SK-N-MC (cell line): ENCODE data around the gene KRT14.

Source experiments
- EZH2 ChIP-seq: fragments of 200-600 bp; sonication (generic); IDR thresholded peaks from one replicate; pipeline ENCODE4 v1.6.1; 2017; ENCODE audit warnings: antibody characterized with exemption
- POLR2AphosphoS5 ChIP-seq: IDR thresholded peaks from 2 replicates; pipeline ENCODE4 v1.6.1; 2012; ENCODE audit warnings: mild to moderate bottlenecking, low read depth, low read length, borderline replicate concordance

DNA sequence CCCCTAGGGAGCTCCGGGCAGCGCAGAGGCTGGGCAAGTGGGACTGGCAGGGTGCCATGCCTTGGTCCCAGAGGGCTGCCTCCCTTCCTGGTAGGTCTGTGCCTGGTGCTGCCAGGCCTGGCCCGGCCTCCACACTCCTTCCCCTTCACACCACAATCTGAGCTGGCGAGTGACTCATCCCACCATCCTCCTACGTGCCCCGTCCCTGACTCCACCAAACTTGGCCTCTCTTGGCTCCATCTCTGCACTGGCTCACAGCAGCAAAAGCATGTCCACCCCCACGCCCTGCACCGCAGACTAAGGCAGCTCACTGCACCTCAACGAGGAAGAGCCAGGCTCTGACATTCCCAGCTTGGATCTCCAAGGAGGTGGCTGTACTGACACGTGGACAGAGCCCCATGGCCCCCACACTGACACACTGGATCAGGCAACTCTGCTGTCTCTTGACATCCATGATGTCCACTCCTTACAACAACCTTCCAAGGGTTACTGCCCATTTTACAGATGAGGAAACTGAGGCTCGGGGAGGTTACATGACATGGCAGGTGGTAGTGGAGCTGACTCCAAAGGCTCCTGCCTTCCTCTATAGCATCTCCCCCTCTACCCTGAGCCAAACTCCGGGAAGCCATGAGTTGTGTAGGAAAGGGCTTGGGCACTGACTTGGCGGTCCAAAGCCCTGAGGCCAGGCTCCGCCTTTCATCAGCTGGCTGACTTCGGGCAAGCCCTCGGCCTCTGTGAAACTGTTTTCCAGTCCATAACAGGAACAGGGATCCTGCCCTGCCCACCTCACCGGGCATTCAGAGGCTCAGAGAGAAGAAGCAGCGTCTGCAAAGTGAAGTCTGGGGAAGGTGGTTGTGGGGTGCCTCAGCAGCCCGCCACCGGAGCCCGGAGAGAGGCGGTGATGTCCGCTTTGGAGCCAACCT, 38.5 kb downstream of the KRT14 start:
- TF ChIP-seq EZH2 (no peak), POLR2AphosphoS5 (no peak)
